Uterus (tissue), 2 donors: ENCODE data around the gene FBXL13.

Experiments used
- CTCF ChIP-seq, 4 experiments: fragments of 200-600 bp in 2 of 4; fragments of 450-650 bp in 2 of 4; sonication (generic) in 2 of 4; IDR thresholded peaks; one replicate each; pipeline ENCODE4 v1.5.1; 2016 to 2019; ENCODE audit warnings: antibody characterized with exemption in 4 of 4, mild to moderate bottlenecking in 2 of 4, moderate library complexity in 1 of 4
- POLR2A ChIP-seq, 2 donors: fragments of 450-650 bp; IDR thresholded peaks; one replicate each; pipeline ENCODE4 v1.6.1; 2016; ENCODE audit warnings: antibody characterized with exemption in 2 of 2, mild to moderate bottlenecking in 1 of 2, moderate library complexity in 1 of 2

GRCh38 chr7:102859084-102859798, 215.4 kb downstream of the FBXL13 start:
- TF ChIP-seq POLR2A (IDR thresholded peaks at IDR 0.05) (no peak), CTCF (IDR thresholded peaks at IDR 0.05) (no peak)
